ENCODE results near the gene HYDIN.

DNA sequence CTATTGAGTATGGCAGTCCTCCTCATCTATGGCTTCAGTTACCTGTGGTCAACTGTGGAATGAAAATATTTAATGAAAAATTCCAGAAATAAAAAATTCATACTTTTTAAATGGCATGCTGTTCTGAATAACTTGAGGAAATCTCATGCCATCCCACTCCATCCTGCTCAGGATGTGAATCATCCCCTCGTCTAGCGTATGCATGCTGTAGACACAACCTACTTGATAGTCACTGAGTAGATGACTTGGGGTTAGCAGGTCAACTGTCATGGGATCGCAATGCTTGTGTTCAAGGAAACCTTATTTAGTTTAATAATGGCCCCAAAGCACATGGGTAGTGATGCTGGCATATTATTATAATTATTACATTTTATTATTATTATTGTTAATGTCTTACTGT is 424.7 kb downstream of the HYDIN start:
- TF ChIP-seq CTCF (IDR thresholded peaks at IDR 0.05), result no peak
- no peak for TF ChIP-seq POLR2A (IDR thresholded peaks at IDR 0.05)
- TF ChIP-seq POLR2AphosphoS5 (IDR thresholded peaks at IDR 0.05), result no peak
